GM10266 (cell line): ENCODE data around the gene PRPSAP1.
A peak's percentile ranks its signal among the peaks of the same experiment; 100 is the strongest.

Experiments used
- DNase-seq: peaks from one replicate; pipeline ENCODE4 v3.0.0; 2012; ENCODE audit errors: extremely low spot score
- TF ChIP-seq, protein P1 (sequence below): IDR thresholded peaks from 2 replicates; pipeline ENCODE4 v1.5.1; 2012; ENCODE audit warnings: mild to moderate bottlenecking, low read depth; ENCODE audit not compliant: control insufficient read depth, insufficient read depth; ENCODE audit errors: missing control alignments

PRPSAP1 gene

DNA sequence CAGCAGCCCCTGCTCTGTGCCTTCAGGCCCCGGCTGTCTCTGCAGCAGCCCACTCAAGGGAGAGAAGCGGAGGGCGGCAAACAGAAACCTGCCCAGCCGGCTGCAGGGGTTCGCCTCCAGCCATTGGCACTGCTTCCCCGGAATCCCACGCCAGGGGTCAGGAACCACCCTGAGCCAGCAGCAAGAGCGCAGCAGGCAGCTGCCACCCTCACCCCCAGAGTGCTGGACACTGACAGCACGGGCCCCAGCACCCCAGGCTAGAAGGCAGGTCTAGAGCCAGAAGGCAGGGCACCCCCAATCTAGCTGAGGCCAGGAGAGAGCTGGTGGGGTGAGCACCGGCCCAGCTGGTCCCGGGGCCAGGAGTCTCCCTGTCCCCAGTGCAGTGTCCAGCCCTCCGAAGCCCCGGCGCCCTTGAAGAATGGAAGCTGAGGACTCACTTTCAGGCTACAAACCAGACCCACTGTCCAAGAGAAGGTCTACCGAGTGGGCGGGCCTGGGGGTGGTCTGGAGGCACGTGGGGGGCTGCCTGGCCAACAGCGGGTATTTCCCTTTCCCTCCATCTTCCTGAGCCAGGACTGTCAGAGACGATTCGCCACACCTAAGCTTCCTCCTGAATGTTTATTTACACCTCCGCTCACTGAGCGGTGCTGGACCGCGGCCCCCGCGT lies 80.1 kb downstream of the PRPSAP1 start:
- no peak for DNase-seq
- TF ChIP-seq, protein P1, sequence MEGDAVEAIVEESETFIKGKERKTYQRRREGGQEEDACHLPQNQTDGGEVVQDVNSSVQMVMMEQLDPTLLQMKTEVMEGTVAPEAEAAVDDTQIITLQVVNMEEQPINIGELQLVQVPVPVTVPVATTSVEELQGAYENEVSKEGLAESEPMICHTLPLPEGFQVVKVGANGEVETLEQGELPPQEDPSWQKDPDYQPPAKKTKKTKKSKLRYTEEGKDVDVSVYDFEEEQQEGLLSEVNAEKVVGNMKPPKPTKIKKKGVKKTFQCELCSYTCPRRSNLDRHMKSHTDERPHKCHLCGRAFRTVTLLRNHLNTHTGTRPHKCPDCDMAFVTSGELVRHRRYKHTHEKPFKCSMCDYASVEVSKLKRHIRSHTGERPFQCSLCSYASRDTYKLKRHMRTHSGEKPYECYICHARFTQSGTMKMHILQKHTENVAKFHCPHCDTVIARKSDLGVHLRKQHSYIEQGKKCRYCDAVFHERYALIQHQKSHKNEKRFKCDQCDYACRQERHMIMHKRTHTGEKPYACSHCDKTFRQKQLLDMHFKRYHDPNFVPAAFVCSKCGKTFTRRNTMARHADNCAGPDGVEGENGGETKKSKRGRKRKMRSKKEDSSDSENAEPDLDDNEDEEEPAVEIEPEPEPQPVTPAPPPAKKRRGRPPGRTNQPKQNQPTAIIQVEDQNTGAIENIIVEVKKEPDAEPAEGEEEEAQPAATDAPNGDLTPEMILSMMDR: no peak

GRCh38 chr17:76272541-76273444 lies 80.9 kb downstream of the PRPSAP1 start:
- TF ChIP-seq, protein P1: no peak
- peak; percentile 79 for DNase-seq

- TF ChIP-seq, protein P1: peak; percentile 28
- DNase-seq: peak; percentile 92
Observed at GRCh38 chr17:76271669-76272540, 81.8 kb downstream of the PRPSAP1 start.

DNA sequence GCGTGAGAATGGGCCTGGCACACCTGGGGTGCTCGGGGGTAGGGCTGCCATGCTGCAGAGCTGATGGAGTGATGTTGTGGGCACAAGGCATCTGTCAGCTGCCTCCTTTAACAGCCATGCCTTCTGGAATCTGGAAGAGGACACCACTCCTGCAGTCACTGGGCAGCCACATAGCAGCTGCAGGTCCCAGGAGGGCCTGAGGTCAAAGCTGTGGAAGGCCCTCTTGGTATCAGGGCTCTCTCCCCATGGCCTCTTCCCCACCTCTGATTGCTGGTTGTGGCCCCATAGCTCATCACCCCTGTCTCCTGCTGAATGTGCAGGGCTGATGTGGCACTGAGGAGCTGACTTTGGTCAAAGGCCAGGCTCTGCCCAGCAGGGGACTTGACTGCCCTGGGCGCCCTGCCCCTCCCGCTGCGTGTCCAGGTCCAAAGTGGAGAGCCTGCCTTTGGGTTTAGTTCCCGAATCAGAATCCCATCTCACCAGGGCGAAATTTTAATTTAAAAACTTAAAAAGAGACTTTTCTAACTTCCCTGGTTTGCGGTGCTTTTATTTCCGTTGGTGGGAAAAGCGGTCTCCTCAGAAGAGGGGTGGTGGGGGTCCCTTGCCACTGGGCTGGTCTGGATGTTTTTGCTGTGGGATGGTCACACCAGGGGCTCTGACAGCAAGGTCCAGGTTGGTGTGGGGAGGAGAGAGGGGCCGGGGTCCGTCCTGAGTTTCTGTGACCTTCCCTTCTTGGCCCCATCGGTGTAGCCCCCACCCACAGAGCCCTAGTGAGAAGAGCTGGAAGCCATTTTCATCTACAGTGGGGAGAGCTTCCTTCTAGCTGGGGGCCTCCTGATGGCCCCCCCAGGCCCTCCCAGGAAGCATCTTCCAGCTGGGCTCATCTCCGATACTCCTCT lies 82.7 kb downstream of the PRPSAP1 start:
- DNase-seq: no peak
- TF ChIP-seq, protein P1: no peak

GRCh38 chr17:76270127-76270592 lies 83.6 kb downstream of the PRPSAP1 start:
- TF ChIP-seq, protein P1: no peak
- DNase-seq: no peak
